HG03558 (cell line): ENCODE results near the gene MRGPRD.

Experiments
- ATAC-seq: cut with Tn5 transposase; IDR thresholded peaks from one replicate; pipeline ENCODE4 v1.9.1; 2021; ENCODE audit warnings: moderate number of reproducible peaks; ENCODE audit not compliant: unreplicated experiment; ENCODE audit errors: extremely low read depth

Gene MRGPRD

DNA sequence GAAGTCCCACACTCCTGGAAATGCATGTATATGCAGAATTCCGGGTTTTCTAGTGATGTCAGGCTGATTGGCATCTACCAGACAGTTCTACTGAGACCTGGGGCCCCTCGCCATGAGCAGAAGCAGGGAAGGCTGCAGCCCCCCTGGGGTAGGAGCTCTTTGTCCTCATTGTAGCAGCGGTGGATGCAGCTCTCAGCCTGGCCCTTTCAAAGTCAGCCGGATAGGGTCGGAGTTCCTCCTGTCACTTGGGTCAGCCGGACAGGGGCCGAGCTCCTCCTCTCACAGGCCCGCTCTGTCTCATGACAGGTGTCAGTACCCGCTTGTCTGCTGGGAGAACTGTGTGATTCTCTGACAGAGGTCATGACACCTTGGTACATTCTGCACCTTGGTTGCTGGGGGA lies 30.0 kb downstream of the MRGPRD start:
- ATAC-seq = no peak

- ATAC-seq = no peak
These were observed 30.5 kb downstream of the MRGPRD start for GRCh38 chr11:68950270-68950669.

- ATAC-seq = no peak
These were observed 31.9 kb downstream of the MRGPRD start for GRCh38 chr11:68948935-68949334.

DNA sequence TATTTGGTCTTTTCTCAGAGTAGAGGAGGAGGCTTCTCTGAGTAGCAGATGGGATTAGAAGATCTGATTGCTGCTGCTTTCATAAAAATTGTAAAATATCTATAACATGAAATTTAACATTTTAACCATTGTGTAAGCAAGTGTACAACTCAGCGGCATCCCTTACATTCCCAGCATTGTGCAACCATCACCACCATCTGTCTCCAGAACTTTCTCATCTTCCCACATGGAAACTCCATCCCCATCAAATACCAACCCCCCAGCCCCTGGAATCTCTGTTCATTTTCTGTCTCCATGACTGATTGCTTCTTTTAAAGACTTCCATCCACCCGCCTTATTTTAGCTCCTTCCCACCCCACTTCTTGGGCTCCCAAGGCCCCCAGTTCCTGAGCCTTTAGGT lies 32.3 kb downstream of the MRGPRD start:
- no peak for ATAC-seq

DNA sequence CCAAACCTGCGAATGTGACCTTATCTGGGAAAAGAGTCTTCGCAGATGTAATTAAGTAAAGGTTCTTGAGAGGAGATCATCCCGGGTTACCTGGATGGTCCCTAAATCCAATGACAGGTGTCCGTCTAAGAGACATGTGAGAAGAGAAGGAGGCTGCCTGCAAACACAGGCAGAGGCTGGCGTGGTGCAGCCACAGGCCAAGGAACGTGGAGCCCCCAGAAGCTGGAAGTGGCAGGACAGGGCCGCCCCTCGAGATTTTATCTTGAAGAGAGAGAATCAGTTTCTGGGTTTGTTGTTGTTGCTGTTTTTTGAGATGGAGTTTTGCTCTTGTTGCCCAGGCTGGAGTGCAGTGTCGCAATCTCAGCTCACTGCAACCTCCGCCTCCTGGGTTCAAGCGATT lies 33.6 kb downstream of the MRGPRD start:
- no peak for ATAC-seq

GRCh38 chr11:68946416-68947090 lies 34.2 kb downstream of the MRGPRD start:
- ATAC-seq = no peak

DNA sequence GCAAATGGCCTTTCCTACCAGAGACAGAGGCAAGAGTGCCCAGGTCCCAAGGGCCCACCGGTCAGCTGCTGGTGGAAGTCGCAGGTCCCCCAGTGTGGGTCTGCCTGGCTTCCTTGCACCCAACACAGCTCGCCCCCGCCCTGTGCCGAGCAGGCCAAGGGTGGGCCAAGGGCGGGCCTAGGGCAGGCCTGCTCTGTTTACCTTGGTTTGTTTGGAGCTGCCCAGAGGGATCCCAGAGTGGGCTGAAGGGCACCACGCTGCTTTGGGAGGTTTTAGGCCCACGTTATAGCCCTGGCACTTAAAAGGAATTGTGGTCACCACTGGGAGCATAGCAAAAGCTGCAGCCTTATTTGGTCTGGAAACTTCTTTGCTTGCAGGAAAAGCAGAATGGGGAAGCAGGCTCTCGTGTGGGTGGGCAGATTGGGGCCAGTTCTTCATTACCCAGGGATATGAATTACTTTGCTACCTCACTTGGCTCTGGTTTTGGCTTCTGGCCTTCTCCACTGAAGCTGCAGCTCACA lies 38.0 kb downstream of the MRGPRD start:
- ATAC-seq = no peak

GRCh38 chr11:68942095-68942620 lies 38.6 kb downstream of the MRGPRD start:
- ATAC-seq = no peak

- ATAC-seq = no peak
These were observed 39.3 kb downstream of the MRGPRD start for GRCh38 chr11:68941324-68942094.

- ATAC-seq = no peak
These were observed 40.0 kb downstream of the MRGPRD start for GRCh38 chr11:68940651-68941323.

GRCh38 chr11:68939583-68940555 lies 40.9 kb downstream of the MRGPRD start:
- no peak for ATAC-seq

GRCh38 chr11:68938816-68939582 lies 41.8 kb downstream of the MRGPRD start:
- ATAC-seq = no peak

DNA sequence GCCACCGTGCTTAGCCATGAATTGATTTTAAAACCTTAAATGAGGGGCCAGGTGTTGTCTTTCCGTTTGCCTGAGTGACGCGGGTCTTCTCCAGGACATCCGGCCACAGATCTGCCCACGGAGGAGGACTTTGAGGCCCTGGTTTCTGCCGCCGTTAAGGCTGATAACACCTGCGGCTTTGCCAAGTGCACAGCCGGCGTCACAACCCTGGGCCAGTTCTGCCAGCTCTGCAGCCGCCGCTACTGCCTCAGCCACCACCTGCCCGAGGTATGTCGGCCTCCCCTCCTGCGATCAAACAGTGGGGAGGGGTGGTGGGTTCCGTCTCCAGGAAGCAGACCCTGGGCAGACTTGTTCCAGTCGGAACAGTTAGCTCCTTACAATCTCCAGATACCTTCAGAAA lies 42.7 kb downstream of the MRGPRD start:
- no peak for ATAC-seq

- ATAC-seq = no peak
These were observed 43.8 kb downstream of the MRGPRD start for GRCh38 chr11:68936676-68937620.

DNA sequence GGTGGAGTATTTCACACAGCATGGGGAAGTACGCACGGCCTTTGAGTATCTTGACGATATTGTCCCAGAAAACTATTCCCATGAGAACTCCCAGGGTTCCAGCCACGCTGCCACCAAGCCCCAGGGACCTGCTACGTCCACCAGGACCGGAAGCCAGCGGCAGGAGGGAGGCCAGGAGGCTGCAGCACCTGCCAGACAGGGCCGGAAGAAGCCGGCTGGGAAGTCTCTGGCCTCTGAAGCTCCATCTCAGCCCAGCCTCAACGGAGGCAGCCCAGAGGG lies 44.5 kb downstream of the MRGPRD start:
- no peak for ATAC-seq

- ATAC-seq = no peak
These were observed 45.0 kb downstream of the MRGPRD start for GRCh38 chr11:68935516-68936357.

- ATAC-seq = no peak
These were observed 45.7 kb downstream of the MRGPRD start for GRCh38 chr11:68935066-68935465.
